ENCODE measurements around the gene ZNF532. TPM values are rescaled to one million over a fixed set of nuclear protein-coding genes. Genes with fewer than 3 reads are reported as not detected.

The ZNF532 gene
- total and polyA plus RNA-seq, 8 donors: 5.7 to 21.2 (median 8.8) TPM

DNA sequence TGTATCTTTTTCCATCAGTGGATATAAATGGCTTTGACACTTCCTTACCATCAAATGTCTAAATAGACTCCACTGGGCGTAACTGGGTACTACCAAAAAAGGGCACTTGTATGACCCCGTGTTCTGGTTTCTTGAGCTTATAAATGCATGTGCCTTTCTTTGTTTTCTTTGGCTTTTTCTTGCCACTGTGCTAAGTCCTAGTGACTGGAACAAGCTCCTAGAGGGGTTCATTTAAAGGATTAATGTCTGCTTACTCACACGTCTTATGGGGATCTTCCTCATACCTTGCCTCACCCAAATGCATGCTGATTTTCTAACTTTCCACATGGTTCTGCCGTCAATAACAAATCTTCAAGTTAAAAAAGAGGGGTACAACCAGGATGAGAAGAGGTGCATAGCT, 19.8 kb upstream of the ZNF532 start:
- intact Hi-C loops (cut with DNase I): no loop called here
- H3K36me3 ChIP-seq: no peaks in the 10 kb centered on the region
- no peak for DNase-seq
- 77 to 83% methylated on average over 4 of the region's 4 CpGs for WGBS, 2 donors
- H3K27me3 ChIP-seq: no peaks in the 10 kb centered on the region
- H3K4me1 ChIP-seq: no peaks in the 10 kb centered on the region
- FAIRE-seq: no peak
- ATAC-seq: no peak
- no peaks in the 10 kb centered on the region for H3K9me3 ChIP-seq
- TF ChIP-seq, protein P1, sequence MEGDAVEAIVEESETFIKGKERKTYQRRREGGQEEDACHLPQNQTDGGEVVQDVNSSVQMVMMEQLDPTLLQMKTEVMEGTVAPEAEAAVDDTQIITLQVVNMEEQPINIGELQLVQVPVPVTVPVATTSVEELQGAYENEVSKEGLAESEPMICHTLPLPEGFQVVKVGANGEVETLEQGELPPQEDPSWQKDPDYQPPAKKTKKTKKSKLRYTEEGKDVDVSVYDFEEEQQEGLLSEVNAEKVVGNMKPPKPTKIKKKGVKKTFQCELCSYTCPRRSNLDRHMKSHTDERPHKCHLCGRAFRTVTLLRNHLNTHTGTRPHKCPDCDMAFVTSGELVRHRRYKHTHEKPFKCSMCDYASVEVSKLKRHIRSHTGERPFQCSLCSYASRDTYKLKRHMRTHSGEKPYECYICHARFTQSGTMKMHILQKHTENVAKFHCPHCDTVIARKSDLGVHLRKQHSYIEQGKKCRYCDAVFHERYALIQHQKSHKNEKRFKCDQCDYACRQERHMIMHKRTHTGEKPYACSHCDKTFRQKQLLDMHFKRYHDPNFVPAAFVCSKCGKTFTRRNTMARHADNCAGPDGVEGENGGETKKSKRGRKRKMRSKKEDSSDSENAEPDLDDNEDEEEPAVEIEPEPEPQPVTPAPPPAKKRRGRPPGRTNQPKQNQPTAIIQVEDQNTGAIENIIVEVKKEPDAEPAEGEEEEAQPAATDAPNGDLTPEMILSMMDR (IDR thresholded peaks at IDR 0.05): no peak
- no peak overlapping the region for H3K27ac ChIP-seq
- no peak overlapping the region for H3K4me3 ChIP-seq

DNA sequence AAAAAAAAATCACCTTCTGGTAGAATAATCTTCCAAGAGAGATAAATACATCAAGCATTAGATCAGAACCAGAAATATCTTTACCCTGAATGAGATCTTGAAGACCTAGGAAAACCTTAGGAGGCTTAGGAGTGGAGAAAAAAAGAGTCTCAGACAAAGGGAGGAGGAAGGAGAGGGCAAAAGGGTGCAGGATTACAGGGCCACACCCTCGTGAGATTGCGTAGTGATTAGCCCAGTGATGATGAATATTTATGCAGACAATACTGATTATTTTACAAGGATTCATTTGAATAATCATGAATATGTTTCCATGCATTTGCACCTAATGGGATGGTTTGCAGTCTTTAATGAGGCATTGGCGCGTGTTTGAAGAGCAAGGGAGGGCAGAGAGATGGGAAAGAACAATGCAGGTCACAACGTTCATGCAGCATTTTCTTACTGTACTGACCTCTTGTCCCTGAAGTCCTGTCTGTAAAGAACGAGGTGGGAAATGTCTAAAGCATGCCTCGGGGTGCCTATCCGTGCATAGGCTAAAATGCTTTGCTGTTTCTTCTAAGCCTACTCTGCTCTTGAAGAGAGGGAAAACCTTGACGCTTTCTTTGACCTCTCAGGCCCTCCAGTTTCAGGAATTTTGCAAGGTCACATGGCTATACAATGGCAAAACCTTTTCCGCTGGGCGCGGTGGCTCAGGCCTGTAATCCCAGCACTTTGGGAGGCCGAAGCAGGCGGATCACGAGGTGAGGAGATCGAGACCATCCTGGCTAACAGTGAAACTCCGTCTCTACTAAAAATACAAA, 18.6 kb upstream of the ZNF532 start:
- FAIRE-seq: no peak
- Histone ChIP-seq H3K4me3 (no peak overlapping the region), H3K36me3 (no peaks in the 10 kb centered on the region), H3K27ac (no peak overlapping the region), H3K9me3 (no peaks in the 10 kb centered on the region), H3K4me1 (no peaks in the 10 kb centered on the region), H3K27me3 (no peaks in the 10 kb centered on the region)
- WGBS, 2 donors: 86 to 89% methylated on average over 17 of the region's 17 CpGs
- intact Hi-C loops (cut with DNase I): no loop called here
- TF ChIP-seq, protein P1 (IDR thresholded peaks at IDR 0.05): no peak
- DNase-seq: no peak
- ATAC-seq: no peak

DNA sequence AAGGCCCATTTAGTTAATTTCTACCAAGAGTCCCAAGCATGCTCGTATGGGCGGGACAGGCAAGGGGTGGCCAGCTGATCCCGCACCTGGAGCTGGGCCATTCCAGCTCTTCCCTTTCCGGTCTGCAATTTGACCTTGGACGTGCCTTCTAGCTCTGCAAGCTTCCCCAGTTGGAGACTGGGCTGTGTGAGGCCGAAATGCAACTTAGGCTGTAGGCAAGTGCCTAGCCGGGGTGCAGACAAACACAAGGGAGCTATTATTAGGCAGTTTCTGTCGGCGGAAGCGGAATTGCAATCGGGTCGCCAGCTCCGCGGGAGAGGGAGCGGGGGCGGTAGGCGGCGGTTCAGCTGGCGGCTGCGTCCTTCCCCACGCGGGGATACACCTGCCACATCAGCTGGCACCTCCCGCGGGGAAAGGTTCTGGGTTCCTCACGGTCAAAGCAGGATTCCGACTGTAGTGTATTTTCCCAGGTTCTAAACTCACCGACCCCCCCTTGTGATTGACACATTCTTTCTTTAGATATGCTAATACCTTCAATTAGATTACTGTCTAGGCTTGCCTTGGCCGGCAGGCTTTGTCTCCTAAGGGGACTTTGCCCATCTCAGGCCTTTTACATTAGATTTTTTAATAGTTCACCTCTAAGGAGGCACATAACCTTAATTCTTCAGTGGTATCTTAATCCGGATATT, 17.1 kb upstream of the ZNF532 start:
- no peak for FAIRE-seq
- intact Hi-C loops (cut with DNase I): no loop called here

DNA sequence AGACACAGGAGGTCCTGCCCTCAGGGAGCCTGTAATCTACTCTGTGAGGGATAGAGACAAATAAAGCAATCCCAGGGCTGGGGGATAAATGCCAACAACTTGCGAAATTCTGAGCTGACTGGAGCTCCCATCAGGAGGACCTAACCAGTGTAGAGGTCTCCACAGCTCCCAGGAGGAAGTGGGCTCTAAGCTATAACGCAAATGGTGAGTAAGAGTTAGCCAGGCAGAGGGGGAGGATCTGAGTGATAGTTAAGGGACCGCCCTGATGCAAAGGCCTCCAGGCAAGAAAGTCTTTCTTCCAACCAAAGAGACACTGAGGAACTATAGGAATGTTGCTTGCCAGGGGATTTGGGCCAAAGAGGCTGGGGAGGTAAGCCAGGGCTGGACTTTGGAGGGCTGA, 16.0 kb upstream of the ZNF532 start:
- no peaks in the 10 kb centered on the region for H3K27me3 ChIP-seq
- intact Hi-C loops (cut with DNase I): no loop called here
- ATAC-seq (no peak), DNase-seq (no peak), FAIRE-seq (no peak)
- H3K9me3 ChIP-seq: no peaks in the 10 kb centered on the region
- TF ChIP-seq, protein P1 (IDR thresholded peaks at IDR 0.05): no peak
- no peaks in the 10 kb centered on the region for H3K36me3 ChIP-seq
- no peak overlapping the region for H3K4me3 ChIP-seq
- no peak overlapping the region for H3K27ac ChIP-seq
- H3K4me1 ChIP-seq: no peaks in the 10 kb centered on the region
- 82 to 92% methylated on average over 3 of the region's 3 CpGs for WGBS, 2 donors

More for the DNA sequence above, 17.1 kb upstream of the ZNF532 start:
- Histone ChIP-seq H3K27me3 (no peaks in the 10 kb centered on the region), H3K4me1 (no peaks in the 10 kb centered on the region), H3K9me3 (no peaks in the 10 kb centered on the region), H3K36me3 (no peaks in the 10 kb centered on the region), H3K4me3 (peak overlapping the region in 1 of 4 donors; percentile 25), H3K27ac (peak overlapping the region in 3 of 4 donors; percentile 15 to 70 (median 51))
- whole genome bisulfite sequencing, 2 donors: 14 to 15% methylated on average over 29 of the region's 29 CpGs
- TF ChIP-seq, protein P1 (IDR thresholded peaks at IDR 0.05): no peak
- ATAC-seq (peak; percentile 55 to 75 (median 64)), DNase-seq (peak; percentile 23 to 57 (median 34))
